Fibroblast of skin of right quadriceps (primary cell): ENCODE measurements around the gene SYT12.

ENCODE experiments used
- DNase-seq: peaks from one replicate; pipeline ENCODE4 v3.0.0-alpha.2; 2013

SYT12 gene

DNA sequence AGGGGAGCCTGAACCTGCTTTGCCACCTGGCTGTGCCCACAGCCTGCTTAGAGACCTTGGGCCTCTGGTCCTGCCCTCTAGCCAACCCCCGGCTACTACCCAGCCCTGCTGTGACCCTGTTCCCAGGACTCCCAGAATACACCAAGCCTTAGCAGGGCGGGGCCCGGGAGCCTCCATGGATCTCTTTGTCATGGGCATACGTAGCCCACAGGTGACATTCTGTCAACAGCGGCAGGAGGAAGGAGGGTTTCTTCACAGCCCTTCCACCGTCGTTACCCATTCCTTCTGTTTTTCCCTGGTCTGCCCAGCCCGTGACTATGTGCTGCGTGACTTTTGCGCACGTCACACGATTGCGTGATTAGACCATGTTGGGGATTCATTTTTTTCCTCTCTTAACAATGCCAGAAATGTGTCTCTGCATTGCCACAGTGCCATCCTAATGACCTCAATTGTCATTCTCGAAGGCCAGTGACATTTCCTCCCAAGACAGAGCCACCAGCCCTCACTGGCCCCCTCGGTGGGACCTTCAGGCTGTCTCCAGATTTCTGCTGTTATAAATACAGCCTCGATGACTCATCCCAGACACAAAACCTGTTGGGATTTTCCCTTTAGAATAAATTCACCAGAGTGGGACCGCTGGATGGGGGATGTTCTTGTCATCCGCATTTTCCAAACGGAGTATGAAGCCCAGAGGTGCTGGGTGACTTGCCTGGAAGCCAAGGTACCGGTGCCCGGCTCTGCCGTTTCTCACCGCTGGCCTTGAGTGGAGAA, 9.0 kb downstream of the SYT12 start:
- DNase-seq, result peak; percentile 65

GRCh38 chr11:67032830-67033551, 10.1 kb downstream of the SYT12 start:
- peak; percentile 82 for DNase-seq

DNA sequence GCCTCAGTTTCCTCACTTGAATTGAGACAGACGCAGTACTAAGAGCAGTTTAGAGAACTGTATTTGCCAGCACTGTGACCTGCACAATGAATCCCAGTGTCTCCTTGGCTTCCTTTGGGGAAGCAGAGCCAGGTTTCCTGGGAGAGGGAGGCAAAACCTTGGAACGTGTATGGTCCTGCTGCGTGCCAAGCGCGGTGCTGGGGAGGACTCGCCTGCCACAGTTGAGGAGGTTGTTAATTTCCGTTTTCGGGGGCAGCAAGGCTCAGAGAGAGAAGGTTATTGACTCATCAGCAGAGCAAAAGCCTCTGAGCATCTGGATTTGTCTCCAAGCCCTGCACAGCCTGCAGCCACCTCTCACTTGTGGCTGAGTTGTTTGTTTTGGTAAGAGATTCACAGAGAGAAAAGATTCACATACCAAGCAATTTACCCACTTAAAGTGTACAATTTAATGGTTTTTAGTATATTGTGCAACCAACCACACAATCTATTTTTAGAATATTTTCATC, 10.8 kb downstream of the SYT12 start:
- peak; percentile 98 for DNase-seq

GRCh38 chr11:67034350-67034749, 11.4 kb downstream of the SYT12 start:
- no peak for DNase-seq

DNA sequence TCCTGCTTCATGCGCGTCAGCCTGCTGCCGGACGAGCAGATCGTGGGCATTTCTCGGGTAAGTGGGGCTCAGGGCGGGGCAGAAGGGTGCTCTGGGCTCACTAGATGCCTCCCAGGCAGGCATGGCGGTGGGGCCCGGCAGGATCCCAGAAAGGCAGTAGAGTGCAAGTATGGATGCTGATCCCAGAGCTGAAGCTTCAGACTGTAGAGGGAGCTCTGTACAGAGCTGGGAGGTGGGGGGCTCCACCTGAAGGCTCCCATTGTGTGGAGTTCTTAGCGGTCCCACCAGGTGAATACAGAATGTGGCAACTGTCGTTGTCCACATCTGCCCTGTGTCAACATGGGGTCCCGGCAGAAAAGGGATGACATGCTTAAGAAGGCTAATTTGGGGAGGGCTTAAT, 17.2 kb downstream of the SYT12 start:
- DNase-seq, result no peak

- DNase-seq, result no peak
Observed at GRCh38 chr11:67041602-67042001, 18.7 kb downstream of the SYT12 start.

DNA sequence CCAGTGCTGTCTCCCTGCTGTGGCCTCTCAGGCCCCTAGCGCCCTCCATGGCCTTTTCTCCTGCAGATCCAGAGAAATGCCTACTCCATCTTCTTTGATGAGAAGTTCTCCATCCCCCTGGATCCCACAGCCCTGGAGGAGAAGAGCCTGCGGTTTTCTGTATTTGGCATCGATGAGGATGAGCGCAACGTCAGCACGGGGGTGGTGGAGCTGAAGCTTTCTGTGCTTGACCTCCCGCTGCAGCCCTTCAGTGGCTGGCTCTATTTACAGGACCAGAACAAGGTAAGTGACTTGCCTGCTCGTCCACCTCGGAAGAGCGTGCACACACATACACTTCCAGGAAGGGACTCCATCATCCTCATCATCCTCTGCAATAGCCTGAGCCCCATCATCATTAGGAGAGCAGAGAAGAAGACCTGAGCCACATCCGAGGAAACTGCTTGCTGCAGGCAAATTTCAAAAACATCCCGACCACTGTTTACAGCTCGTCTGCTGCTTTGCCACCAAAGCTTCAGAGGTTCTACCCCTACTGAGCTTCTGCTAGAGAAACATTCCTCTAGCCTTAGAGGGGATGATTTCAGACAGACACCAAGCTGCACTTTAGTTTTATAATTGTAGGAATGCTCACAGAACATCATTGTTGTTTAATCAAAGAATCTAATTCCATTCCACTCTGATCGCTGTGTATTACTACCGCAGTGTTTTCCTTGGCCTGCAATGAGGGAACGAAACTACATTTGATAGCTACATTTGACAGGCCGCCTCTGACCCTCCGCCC, 20.8 kb downstream of the SYT12 start:
- no peak for DNase-seq

GRCh38 chr11:67044496-67044895, 21.6 kb downstream of the SYT12 start:
- no peak for DNase-seq

DNA sequence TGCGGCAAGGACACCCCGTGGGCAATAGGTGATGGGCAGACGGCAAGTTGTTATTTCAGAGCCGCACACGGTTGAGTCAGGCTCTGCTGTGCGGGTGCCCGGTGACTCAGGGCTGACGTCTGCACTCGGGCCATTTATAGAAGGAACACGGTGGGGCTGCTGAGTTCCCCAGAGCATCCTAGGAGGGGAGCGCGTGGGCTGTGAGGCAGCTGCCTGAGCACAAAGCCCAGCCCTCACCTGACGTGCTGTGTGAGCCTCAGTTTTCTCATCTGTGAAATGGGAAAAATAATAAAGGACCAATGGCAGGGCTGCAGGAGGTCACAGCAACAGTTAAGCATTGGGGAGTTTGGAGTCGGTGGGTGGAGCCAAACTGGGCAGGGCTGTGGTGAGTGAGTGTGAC, 22.4 kb downstream of the SYT12 start:
- peak; percentile 77 for DNase-seq

GRCh38 chr11:67048515-67049130, 25.7 kb downstream of the SYT12 start:
- DNase-seq, result no peak

DNA sequence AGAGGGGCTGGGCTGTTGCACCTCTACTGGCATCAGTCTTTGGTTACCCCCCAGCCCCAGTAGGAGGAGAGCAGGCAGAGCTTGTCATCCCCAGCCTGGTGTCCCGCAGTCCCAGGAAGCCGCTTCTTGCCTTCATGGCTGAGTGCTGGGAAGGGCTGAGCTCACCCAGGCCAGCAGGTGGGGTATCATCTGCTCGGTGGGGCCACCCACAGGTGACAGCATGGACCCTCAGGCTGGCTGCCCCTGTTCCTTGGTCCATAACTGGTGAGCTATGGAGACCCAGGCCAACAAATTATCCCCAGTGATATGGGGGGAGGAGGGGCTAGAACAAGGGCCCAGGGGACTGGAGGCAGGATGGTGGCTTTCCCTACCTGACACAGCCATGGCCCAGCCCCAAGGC, 27.2 kb downstream of the SYT12 start:
- DNase-seq, result no peak

- DNase-seq, result no peak
Observed at GRCh38 chr11:67051180-67051893, 28.4 kb downstream of the SYT12 start.

DNA sequence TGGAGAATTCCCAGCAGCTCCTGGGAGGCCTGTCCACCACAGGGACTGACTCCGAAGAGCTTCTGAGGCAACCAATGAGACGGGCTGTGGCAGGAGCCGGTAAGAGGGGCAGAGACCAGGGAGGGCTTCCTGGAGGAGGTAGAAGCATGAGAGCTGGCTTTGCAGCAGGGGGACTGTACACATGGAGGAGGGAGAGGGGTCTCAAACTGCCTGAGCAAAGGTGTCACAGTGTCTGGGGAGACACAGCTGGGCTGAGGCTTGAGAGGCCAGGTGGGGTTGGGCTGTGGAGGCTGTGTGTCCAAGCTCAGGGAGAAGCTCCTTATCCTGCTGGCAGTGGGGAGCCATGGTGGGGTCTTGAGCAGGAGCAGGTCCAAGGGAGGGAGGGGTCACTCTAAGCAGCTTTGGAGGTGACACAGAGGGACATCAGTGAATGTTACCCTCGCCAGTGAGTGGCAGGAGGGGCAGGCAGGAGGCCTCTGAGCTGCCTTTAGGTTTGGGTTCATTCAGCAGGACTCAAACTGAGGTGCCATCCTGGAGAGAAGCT, 29.1 kb downstream of the SYT12 start:
- no peak for DNase-seq

- DNase-seq, result no peak
Observed at GRCh38 chr11:67052891-67053290, 30.0 kb downstream of the SYT12 start.

DNA sequence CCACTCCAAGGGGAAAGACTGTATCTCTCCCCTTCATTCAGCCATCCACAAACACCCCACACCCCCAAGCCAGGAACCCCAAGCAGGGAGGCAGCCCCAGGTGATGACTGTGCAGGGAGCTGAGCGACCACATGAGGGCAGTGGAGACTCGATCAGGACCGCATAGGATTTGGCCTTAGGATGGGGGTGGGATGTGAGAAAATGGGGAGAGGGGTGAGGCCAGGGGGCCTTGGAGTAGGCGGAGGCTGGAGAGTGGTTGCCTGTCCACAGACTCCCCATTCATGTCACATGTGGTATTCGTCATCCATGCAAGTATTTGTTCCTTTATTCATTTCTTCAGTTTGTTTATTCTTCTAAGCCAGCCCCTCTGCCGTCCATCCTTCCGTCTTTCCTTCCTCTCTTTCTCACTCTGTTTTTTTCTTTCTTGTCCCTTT, 31.0 kb downstream of the SYT12 start:
- peak; percentile 45 for DNase-seq

DNA sequence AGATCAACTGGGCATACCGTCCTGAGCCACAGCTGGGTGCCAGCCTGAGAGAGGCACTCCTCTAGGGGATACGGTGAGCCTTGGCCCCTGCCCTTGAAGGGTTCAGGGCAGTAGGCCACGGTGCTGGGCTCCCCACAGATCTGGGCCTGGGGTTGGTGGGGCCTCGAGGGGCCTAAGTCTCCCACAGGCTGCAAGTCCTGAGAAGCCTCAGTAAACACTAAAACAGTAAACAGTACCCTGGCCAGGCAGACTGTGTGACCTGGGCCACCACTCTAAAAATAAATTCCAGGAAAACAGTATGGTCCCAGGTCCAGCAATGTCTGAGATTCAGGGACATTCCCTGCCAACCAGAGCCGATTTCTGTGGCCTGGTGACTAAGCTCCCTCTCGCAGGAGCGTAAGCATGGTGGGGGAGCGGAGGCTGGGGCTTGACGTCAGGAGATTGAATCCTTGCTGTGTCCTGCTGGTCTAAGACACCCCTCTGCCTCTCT, 31.5 kb downstream of the SYT12 start:
- peak; percentile 67 for DNase-seq

- DNase-seq, result peak; percentile 67
Observed at GRCh38 chr11:67054836-67055523, 32.0 kb downstream of the SYT12 start.

DNA sequence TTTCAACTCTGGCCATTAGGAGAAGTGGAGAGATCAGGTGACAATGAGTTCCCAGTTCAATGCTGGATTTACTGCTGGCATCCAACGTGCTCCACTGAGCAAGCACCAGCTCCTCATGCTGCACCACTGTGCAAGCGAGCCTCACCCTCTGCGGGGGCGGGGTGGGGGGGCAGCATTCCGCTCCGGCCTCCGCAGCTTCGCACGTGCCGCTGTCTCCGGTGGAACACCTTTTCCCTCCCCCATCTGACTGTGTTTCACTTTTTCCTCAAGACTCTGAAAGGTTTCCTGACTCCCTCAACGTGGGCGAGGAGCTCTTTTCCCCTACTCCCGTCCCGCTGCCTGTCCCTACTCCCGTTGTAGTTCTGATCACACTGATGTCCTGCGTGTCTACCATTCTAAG, 32.9 kb downstream of the SYT12 start:
- DNase-seq, result no peak

GRCh38 chr11:67056267-67057204, 33.6 kb downstream of the SYT12 start, which contains the start of gene RHOD:
Gene RHOD (plus strand): TSS chr11:67056847. CDS start chr11:67056903, 56 bp downstream.
- peak; percentile 34 for DNase-seq

DNA sequence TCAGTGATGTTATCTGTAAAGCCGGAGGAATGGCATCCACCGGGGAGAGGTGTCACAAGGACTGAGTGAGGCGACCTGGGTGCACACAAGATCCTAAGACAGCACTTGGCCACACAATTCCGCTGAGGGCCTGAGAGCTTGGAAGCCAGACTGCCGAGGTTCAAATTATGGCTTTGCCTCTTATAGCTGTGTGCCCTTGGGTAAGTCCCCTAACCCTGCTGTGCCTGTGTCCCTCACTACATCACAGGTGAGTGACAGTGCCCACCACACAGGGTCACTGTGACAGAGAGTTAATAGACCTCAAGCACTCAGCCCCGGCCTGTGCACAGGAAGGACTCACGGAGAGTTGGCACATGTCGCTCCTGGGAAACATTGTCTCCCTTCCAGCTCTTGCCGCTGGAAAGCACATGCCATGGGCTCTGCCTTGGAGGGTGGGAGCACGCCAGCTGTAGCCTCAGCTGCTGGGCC, 34.3 kb downstream of the SYT12 start:
- DNase-seq, result no peak
